MCF 10A (cell line): Measurements from ENCODE around the gene ANKRD44. TPM values are rescaled to one million over a fixed set of nuclear protein-coding genes. Genes with fewer than 3 reads are reported as not detected.

Source experiments
- BruUV-seq: library from RNA; stranded (reverse); fragments of 400-500 nt; replicated peaks from 2 replicates; lab custom pipeline; 2021; lab: Mats Ljungman, UMichigan
- CTCF ChIA-PET: fragments of 300-600 bp; sonication (Branson Sonifier 250); formaldehyde crosslinking; extraction: SDS; loops from one replicate; lab custom pipeline; 2021; ENCODE audit warnings: antibody characterized with exemption, inconsistent platforms; lab: Yijun Ruan, JAX
- POLR2A ChIA-PET: fragments of 300-600, 350-650 bp; sonication (Branson Sonifier 250); formaldehyde crosslinking; extraction: SDS; loops from one replicate; lab custom pipeline; 2020; ENCODE audit warnings: antibody characterized with exemption, inconsistent platforms; lab: Yijun Ruan, JAX
- DNase-seq: peaks from one replicate; pipeline ENCODE4 v3.0.0-alpha.2; 2018; ENCODE audit not compliant: unreplicated experiment
- H3K27ac Mint-ChIP-seq: one replicate; pipeline ENCODE4 v1.8.0; 2022; ENCODE audit warnings: mild to moderate bottlenecking, low read depth, mixed read lengths; ENCODE audit not compliant: unreplicated experiment
- H3K27me3 Mint-ChIP-seq: one replicate; pipeline ENCODE4 v1.8.0; 2022; ENCODE audit warnings: mixed read lengths; ENCODE audit not compliant: insufficient read depth, unreplicated experiment
- H3K36me3 Mint-ChIP-seq: one replicate; pipeline ENCODE4 v1.8.0; 2022; ENCODE audit warnings: mild to moderate bottlenecking, moderate library complexity, mixed read lengths; ENCODE audit not compliant: insufficient read depth, unreplicated experiment
- H3K4me1 Mint-ChIP-seq: one replicate; pipeline ENCODE4 v1.8.0; 2022; ENCODE audit warnings: mixed read lengths; ENCODE audit not compliant: insufficient read depth, unreplicated experiment
- H3K4me3 Mint-ChIP-seq: one replicate; pipeline ENCODE4 v1.8.0; 2022; ENCODE audit warnings: mild to moderate bottlenecking, moderate library complexity, mixed read lengths; ENCODE audit not compliant: unreplicated experiment
- H3K9me3 Mint-ChIP-seq: one replicate; pipeline ENCODE4 v1.8.0; 2022; ENCODE audit warnings: mixed read lengths; ENCODE audit not compliant: unreplicated experiment
- intact Hi-C: fragments of 100-400 bp; cut with micrococcal nuclease; formaldehyde crosslinking; loops from 2 replicates; pipeline ENCODE4 v1.14.1; 2022
- total RNA-seq: library from RNA; stranded (reverse); gene quantifications from 2 replicates; pipeline ENCODE4 v1.2.3, GENCODE V29; 2022
- TF ChIP-seq, protein P1 (sequence below): fragments of 200-600 bp; IDR thresholded peaks from one replicate; pipeline ENCODE4 v1.8.0; 2022; ENCODE audit warnings: antibody characterized with exemption, mild to moderate bottlenecking; ENCODE audit not compliant: unreplicated experiment

Gene ANKRD44
- total RNA-seq, 1 experiment from 2014 or later = 6.9 TPM

DNA sequence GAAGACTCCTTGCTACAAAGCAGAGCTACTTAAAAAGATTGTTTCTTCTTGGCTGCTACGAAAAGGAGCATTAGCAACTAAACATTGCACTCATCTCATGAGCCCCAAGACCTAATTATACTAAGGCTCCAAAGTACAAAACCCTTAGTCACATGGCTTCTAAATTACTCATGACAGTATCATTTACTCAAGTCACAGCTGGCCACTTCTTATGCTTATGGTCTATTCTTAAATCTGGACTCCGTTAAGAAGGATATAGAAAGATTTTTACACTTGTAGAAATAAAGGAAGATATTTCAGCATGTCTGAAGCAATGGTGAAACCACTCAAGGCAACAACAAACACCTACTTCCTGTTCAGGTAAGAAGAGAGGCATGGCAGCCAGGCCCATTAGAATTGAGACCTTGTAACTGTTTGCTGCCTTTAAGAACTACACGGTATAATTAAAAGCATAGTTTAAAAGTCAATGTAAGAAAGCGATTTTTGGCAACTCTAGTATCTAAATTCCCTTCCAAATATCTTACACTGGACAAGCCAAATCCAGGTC is 12.7 kb downstream of the ANKRD44 start:
- intact Hi-C loops = no loop called here
- H3K4me3 Mint-ChIP-seq = no peak overlapping the region
- BruUV-seq = no TSS peak
- no peak overlapping the region for H3K27ac Mint-ChIP-seq
- DNase-seq = no peak
- H3K27me3 Mint-ChIP-seq = no peaks in the 10 kb centered on the region
- H3K9me3 Mint-ChIP-seq = no peaks in the 10 kb centered on the region
- ChIA-PET CTCF (interaction anchor here (0.6 kb wide), 1 partner anchor 198 kb away, joined by 3 read pairs; no protein-coding TSS in a partner anchor), POLR2A (no interaction called here)
- TF ChIP-seq, protein P1, sequence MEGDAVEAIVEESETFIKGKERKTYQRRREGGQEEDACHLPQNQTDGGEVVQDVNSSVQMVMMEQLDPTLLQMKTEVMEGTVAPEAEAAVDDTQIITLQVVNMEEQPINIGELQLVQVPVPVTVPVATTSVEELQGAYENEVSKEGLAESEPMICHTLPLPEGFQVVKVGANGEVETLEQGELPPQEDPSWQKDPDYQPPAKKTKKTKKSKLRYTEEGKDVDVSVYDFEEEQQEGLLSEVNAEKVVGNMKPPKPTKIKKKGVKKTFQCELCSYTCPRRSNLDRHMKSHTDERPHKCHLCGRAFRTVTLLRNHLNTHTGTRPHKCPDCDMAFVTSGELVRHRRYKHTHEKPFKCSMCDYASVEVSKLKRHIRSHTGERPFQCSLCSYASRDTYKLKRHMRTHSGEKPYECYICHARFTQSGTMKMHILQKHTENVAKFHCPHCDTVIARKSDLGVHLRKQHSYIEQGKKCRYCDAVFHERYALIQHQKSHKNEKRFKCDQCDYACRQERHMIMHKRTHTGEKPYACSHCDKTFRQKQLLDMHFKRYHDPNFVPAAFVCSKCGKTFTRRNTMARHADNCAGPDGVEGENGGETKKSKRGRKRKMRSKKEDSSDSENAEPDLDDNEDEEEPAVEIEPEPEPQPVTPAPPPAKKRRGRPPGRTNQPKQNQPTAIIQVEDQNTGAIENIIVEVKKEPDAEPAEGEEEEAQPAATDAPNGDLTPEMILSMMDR = no peak
- no peaks in the 10 kb centered on the region for H3K4me1 Mint-ChIP-seq
- peaks cover 13% of the 10 kb centered on the region for H3K36me3 Mint-ChIP-seq

DNA sequence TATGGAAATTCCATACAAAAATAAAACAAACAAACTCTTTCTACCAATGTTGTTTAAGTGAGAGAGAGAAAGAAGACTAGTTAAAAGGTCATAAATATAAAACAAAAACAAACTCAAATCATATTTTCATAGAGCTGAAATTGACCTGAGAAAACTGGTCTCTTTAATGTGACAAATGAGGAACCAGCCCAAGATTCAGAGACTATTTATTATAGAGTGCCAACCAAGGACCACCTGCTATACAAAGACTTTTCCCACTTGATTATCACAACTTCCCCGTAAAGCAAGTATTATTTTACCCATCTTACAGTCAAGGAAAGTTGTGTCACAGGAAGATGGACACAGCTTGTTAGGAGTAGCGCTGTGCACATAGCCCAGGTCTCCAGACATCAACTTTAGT is 13.3 kb downstream of the ANKRD44 start:
- H3K36me3 Mint-ChIP-seq = peaks cover 13% of the 10 kb centered on the region
- TF ChIP-seq, protein P1 = no peak
- H3K27me3 Mint-ChIP-seq = no peaks in the 10 kb centered on the region
- no TSS peak for BruUV-seq
- H3K4me1 Mint-ChIP-seq = no peaks in the 10 kb centered on the region
- no peak overlapping the region for H3K4me3 Mint-ChIP-seq
- no peaks in the 10 kb centered on the region for H3K9me3 Mint-ChIP-seq
- ChIA-PET POLR2A (no interaction called here), CTCF (interaction anchor here (0.5 kb wide), 2 partner anchors 57 to 78 kb away, joined by 3 read pairs; no protein-coding TSS in a partner anchor)
- H3K27ac Mint-ChIP-seq = no peak overlapping the region
- no peak for DNase-seq
- intact Hi-C loops = no loop called here

DNA sequence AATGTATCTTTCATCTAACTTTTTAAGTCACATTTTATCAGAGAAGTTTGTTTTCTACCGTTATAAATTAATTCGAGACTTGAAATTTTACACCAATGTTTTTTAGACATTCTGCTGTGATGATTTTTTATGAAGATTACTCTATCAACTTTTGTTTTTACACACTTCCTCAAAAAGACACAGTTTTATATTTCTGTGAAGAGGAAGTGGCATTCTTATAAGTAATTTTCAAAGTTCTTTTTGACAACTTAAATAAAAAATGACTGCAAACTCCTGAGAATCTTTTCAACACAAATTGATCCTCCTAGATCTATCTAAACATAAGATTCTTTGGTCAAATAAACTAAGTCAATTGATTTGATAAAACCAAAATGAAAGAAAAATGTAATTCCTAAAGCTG is 13.7 kb downstream of the ANKRD44 start:
- intact Hi-C loops = no loop called here
- TF ChIP-seq, protein P1 = no peak
- CTCF ChIA-PET = interaction anchor here (0.5 kb wide), 2 partner anchors 58 to 77 kb away, joined by 3 read pairs; no protein-coding TSS in a partner anchor
- BruUV-seq = no TSS peak
- Mint-ChIP-seq H3K4me3 (no peak overlapping the region), H3K27ac (no peak overlapping the region), H3K4me1 (no peaks in the 10 kb centered on the region), H3K27me3 (no peaks in the 10 kb centered on the region), H3K9me3 (no peaks in the 10 kb centered on the region), H3K36me3 (peaks cover 13% of the 10 kb centered on the region)
- no peak for DNase-seq
- POLR2A ChIA-PET = no interaction called here

DNA sequence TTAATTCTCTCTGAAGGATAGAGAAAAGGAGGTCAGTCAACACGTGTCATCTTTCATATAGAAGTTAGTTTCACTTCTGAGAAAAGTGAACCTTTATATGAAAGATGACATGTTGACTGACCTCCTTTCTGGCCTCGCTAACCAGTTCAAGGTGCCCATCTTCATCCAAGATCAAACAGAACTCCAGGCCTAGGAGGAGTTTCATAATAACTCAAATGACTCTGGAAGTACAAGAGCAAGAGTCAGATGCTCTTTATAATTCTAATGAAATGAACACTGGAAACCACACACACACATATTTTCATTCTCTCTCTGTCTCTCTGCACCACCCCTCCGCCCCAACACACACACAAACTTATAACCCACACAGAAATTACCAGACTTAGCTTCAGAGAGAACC is 16.3 kb downstream of the ANKRD44 start:
- H3K27me3 Mint-ChIP-seq = no peaks in the 10 kb centered on the region
- H3K9me3 Mint-ChIP-seq = no peaks in the 10 kb centered on the region
- peaks cover 7% of the 10 kb centered on the region for H3K36me3 Mint-ChIP-seq
- TF ChIP-seq, protein P1 = no peak
- no TSS peak for BruUV-seq
- H3K27ac Mint-ChIP-seq = no peak overlapping the region
- no peaks in the 10 kb centered on the region for H3K4me1 Mint-ChIP-seq
- CTCF ChIA-PET = no interaction called here
- DNase-seq = no peak
- intact Hi-C loops = no loop called here
- POLR2A ChIA-PET = no interaction called here
- no peak overlapping the region for H3K4me3 Mint-ChIP-seq
